HG02642 (cell line): ENCODE data around the gene ST3GAL4.
A peak's percentile ranks its signal among the peaks of the same experiment; 100 is the strongest.

Experiments
- ATAC-seq: cut with Tn5 transposase; IDR thresholded peaks from one replicate; pipeline ENCODE4 v1.9.1; 2021; ENCODE audit warnings: mild to moderate bottlenecking; ENCODE audit not compliant: unreplicated experiment, poor library complexity

ST3GAL4 gene

DNA sequence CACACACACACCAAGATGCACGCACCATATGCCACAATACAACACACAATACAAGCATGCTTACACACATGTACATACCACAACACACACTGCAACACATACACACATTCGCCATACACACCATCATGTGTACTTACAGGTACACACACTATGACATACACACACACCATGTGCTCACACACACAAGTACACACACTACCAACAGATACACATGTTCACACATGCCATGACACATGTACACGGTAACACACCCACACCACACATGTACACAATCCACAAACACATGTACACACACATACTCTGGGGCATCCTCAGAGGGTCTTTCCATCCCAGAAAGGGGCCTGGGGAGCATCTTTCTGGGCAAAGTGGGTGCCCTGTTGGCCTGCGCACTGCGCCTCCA is 82.2 kb downstream of the ST3GAL4 start:
- no peak for ATAC-seq

DNA sequence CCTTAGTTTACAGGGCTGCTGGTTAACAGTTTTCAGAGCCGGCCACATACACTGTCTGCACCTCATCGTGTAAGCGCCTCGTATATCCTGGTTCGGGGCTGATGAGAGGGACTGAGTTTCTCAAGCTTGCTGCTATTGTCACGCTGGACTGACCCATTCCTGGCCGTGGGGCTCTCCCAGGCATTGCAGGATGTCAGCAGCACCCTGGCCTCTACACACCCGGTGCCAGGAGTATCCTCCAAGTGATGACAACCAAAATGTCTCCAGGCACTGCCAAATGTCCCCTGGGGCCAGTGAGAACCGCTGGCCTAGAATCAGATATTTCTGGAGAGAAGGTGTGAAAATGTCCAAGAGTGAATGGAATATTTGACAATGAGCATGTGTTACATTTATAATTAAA is 82.8 kb downstream of the ST3GAL4 start:
- ATAC-seq = no peak

DNA sequence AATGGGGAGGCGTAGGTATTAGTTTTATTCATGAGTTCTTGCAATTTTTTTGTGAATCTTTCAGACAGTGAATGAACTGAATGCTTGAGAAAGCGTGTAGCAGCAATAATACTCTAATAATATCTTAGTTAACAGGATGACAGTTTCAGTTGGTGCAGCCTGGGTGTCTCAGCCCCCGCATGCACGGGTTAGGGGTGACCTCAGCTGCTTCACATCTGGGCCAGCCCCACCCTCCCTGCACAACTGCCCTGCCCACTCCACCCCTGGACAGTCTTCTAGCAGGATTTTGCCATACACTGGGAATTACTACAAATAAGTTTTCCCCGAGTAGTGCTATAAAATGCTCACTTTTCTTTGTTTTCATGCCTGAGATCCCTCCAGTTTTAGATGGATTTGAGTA is 83.2 kb downstream of the ST3GAL4 start:
- no peak for ATAC-seq

DNA sequence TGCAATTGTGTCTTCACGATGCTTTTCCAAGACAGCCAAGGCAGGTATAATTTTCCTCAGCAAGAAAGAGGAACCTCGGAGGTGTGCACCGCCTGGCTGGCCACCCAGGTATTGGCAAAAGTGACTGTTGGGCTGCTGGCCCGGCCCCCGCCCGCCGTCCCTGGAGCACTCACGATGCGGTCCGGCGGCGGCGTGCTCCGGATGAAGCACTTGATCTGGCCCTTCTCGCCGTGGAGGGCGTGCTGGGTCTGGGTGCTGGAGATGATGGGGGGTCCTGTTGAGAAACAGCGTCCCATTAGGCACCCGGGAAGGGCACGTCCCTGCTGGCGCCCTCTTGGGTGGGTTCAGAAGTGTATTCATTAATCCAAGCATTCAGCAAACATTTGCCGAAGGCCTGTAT is 84.8 kb downstream of the ST3GAL4 start:
- no peak for ATAC-seq

DNA sequence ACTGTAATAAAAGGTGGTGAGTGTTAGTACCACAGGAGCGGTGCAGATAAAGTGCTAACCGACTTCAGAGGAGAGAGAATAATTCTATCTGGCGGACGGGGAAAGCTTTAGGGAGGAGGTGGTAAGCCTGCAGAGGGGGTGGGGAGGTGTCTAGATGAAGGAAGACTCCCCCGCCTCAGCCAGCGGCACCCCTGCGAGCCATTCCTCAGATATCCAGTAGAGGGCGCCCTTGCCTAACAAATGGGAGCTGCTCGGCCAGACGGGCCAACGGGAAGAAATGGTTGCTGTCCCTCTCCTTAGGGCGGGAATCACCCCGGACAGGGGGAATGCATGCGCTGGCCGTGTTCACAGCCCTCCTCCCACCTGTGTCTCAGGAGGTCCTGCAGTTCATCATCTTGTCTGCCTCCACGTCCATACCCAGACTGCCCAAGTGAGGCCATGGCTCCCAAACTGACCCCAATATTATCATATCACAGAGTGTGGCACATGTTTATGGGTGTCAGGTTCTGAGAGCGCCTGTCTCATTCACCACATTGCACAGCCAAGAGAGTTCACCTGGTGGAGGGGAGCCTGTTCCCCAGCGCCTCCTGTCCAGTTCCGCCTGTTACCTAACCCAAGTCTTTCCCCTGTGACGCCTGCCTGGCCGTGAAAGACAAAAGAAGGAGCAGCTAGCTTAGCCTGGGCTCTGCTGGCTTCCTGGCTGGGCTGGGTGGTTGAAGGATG is 85.5 kb downstream of the ST3GAL4 start:
- peak; percentile 73 for ATAC-seq

DNA sequence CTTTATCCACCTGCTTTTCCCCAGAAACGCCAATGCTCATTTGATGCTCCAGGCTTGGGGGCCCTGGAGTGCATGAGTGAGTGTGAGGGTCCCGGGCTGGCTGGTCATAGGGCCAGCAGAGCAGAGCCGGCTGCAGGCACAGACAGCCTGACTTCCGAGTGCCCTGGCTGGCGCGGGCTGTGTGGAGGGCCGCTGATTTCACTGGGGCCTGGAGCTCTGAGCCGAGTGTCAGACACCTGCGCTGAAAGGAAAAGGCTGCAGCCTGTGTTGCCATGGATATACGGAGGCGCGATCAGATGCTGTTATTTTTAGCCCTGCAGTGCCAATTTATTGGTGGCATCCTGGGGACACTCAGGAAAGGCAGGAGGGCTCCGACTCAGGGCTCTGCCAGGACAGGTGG is 87.6 kb downstream of the ST3GAL4 start:
- no peak for ATAC-seq

DNA sequence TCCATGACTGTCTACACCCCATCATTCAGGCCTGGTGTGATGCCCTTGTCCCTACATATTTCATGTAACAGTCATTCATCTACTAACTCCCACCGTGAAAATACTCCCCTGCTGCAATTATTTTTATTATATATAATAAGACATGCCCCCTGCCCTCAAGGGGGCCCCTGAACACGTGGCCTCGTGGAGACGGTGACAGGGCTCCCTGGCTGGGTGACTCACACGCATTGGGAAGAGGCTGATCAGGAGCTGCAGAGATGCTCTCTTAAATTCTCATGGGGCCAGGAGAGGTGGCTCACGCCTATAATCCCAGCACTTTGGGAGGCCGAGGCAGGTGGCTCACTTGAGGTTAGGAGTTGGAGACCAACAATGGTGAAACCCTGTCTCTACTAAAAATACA is 88.6 kb downstream of the ST3GAL4 start:
- no peak for ATAC-seq

DNA sequence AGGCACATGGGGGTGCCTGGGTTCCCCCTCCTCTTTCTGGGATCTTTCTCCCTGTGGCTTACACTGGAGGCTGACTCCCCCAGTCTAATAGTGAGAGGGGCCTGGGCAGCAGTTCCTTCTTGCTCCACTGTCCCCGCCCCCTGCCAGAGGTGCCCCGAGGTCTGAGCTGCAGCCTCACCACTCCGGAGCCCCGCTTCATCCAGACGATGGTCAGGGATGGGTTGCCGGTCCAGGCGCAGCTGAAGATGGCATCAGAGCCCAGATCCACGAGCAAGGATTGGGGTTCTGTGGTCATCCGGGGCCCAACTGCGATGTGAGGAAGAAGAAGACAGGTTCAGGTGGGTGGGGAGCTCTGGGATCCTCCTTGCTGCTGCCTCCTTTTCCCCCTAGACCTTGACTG is 91.1 kb downstream of the ST3GAL4 start:
- no peak for ATAC-seq

DNA sequence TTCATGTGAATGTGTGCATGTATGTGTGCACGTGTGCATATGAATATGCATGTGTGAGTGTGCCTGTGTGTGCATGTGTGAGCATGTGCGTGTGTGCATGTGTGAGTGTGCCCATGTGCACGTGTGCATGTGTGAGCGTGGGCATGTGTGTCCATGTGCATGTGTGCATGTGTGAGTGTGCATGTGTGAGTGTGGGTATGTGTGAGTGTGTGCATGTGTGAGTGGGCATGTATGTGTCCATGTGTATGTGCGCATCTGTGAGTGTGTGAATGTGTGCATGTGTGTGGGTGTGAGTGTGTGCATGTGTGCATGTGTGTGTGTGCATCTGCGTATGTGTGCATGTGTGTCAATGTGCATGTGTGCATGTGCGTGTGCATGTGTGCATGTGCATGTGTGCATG is 94.7 kb downstream of the ST3GAL4 start:
- ATAC-seq = no peak

DNA sequence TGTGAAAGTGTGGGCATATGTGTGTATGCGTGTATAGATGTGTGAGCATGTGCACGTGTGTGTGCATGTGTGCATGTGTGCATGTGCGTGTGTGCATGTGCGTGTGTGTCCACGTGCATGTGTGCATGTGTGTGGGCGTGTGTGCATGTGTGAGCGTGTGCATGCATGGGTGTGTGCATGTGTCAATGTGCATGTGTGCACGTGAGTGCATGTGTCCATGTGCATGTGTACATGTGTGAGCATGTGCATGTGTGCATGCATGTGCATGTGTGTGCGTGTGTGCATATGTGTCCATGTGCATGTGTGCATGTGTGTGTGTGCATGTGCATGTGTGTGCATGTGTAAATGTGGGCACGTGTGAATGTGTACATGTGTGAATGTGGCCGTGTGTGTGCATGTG is 95.3 kb downstream of the ST3GAL4 start:
- no peak for ATAC-seq

DNA sequence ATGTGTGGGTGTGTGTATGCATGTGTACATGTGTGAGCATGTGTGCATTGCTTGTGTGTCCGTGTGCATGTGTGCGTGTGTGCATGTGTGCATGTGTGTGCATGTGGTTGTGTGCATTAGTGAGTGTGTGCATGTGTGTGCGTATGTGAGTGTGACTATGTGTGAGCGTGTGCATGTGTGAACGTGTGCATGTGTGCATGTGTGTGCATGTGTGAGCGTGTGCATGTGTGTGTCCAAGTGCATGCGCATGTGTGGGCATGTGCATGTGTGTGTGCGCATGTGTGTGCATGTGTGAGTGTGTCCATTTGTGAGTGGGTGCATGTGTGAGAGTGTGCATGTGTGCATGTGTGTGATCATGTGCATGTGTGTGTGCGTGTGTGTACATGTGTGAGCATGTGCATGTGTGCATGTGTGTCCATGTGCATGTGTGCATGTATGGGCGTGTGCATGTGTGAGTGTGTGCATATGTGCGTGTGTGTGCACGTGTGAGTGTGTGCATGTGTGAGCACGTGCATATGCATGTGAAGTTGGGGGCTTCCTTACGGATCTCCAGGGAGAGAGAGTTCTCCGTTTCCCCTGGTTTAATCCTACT is 95.8 kb downstream of the ST3GAL4 start:
- no peak for ATAC-seq

DNA sequence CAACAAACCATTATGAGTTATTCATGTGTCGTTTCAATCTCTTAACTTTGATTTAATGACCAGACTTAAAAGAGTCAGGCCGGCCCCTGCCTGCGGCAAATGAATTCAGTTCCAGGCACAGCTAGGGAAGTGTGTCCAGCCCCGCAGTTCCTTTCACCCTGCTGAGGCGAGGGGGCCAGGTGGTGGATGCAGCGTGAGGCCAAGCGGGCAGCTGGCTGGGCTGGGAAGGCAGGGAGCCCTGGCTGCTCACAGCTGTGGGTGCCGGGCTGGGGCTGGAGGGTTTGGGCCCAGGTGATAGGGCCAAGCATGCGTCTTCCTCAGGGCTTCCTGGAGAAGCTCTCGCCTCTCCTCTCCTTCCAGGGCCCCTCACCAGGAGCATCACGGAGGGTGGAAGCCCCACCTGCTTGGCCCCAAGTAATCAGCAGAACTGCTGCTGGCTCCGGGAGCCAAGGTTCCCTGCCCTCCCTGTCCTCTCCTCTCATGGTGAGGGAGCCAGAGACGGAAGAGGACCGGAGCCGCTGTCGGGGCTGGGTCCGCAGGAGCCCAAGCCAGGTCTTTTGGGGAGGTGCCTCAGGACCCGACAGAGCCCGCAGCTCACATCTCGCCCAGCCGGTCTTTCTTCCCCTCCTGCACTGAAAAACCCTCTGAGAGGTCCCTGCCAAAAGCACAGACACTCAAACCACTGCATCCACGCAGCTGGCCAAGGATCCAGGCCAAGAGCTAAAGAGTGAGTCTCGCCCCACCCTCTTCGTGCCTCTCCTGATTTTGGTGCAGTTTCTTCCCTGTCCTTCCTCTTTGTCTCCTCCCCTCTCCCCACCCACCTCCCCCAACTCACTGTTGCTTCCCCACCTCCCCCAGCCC is 97.0 kb downstream of the ST3GAL4 start:
- no peak for ATAC-seq

DNA sequence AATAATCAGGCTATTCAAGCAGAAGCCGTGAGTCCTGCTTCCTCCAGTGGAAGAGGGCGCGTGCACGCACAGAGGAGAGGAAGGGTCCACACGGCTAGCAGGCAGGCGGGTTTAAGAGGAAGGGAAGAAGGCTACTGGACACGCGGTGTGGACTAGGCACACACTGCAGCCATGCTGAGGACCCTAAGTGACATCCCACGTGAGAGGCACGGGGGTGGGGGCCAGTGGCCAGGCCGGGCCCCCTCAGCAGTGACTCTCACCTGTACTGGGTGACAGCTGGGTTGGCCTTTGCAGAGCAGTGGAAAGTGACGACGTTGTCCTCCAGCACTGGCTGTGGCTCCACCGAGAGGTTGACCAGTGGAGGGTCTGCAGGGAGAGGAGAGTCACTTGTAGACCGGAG is 100.6 kb downstream of the ST3GAL4 start:
- no peak for ATAC-seq

DNA sequence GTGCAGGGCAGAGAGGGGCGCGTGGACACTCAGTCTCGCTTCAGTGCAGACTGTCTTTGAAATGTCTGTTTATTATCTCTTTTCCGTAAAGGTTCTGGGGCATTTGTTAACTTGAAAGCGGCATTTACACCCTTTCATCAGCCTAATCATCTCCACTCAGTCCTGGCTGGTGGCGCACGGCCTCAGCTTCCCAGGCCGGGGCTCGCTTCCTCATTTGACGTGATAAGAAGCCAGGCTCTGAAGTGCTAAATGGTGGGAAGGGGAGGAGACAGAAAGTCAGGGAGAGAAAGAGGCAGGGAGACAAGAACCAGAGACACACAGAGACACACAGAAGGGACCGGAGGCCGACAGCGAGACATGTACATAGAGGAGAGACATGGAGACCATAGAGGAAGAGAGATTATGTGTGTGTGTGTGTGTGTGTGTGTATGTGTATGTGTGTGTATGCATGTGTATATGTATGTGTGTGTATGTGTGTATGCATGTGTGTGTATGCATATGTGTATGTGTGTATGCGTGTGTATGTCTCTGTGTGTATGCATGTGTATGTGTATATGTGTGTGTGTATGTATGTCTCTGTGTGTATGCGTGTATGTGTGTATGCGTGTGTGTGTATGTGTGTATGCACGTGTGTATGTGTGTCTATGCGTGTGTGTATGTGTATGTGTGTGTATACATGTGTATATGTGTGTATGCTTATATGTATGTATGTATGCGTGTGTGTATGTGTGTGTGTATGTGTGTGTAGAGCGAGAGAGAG is 101.5 kb downstream of the ST3GAL4 start:
- ATAC-seq = no peak

DNA sequence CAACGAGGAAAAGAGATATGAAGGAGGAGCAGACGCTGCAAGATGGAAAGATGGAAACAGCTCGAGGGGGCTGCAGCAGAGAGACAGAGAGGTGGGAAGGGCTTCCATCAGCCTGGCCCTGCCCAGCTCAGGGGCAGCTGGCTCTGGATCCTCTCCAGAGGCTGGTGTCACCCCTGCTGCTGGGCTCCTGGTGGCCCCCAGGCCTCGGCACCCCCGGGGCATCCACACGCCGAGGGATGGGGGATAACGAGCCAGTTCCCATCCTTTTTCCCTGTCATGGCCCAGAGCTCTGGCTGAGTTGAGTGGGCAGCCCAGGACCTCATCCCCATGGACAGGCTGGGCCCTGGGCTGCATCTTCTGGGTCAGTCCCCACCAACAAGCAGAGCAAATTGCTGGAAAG is 102.3 kb downstream of the ST3GAL4 start:
- no peak for ATAC-seq

DNA sequence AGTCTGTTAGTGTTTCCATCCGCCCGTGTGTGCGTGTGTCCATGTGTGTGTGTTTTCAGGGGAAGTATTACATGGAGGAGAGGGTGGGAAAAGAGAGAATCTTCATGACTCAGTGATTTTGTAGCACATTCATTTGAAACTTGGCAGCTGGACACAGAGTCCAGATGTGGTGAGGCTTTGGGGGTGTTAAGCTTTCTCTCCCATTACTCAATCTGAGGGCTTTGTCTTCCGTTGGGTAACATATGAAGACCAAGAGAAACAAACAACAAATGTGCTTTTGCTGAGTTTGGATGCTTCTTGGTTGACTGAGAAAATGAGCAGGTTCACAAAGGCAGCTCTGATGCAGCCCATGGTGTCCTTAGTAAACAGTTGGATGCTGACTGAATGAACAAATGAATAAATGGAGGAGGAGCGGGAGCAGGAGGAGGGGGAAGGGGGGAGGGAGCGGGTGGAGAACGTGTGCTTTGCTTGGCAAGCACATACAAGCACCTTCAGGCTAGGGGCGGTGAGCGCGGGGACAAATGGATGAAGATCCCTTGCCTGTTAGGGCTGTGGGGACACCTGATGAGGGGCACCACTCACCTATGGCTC is 104.3 kb downstream of the ST3GAL4 start:
- no peak for ATAC-seq

DNA sequence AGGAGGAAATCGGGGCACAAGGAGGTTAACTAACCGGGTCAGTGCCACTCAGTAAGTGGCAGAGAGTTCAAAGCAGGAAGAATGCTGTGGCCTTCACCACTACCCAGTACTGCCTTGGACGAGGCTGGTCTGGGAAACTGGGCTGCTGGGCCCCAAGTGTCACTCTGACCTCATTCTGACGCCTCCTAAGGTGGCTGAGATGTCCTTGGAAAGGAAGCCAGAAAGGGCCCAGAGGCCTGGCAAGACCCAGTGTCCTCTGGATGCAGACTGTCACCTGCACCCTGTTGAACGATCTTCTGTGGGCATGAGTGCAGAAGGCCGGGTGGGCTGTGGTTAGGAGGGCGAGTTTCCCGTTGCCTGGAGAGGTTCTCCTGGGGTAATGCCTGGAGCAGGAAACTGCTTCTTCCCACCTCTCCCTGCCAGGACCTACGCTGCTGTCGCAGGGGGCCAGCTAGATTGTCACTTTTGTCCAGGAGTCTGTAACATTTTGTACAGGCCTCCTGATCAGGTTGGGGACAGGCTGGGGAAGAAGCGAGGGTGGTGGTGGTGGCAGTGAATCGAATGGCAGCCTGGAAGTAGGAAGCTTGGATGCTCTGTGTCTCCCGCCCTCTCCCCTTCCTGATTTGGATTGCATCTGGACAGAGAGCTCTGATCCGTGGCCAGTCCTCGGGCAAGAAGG is 105.1 kb downstream of the ST3GAL4 start:
- no peak for ATAC-seq

DNA sequence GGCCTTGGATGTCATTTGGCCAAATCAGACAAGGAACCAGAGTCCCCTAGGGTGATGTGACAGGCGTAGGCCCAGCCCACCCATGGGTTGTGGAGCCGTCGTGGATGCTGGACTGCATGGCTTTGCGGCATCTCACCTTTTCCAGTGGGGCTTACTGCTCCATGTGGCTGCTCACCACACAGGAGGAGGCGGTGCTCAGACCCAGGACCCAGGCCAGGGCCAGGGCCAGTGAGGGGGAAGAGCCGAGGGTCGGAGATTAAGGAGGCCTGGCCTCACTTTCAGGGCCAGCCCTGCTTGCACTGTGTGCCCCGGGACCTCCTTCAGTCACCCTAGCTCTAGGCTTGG is 105.6 kb downstream of the ST3GAL4 start:
- no peak for ATAC-seq

DNA sequence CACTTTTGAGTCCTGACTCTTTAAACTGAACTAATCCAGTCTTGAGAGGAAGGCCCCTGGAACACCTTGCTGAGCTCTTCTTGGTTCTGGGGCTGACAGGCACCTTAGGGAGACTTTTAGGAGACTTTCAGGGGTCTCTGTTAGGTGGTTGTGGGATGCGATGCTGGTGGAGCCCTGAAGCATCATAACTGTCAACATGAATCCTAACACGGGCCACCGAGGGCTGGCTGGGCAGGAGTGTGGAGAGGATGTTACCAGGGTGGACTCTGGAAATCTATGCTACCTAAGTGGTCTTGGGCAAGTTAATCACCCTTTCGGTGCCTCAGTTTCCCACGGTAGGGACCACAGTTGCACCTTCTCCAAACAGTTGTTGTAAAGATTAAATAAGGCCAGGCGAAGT is 106.5 kb downstream of the ST3GAL4 start:
- ATAC-seq = no peak

DNA sequence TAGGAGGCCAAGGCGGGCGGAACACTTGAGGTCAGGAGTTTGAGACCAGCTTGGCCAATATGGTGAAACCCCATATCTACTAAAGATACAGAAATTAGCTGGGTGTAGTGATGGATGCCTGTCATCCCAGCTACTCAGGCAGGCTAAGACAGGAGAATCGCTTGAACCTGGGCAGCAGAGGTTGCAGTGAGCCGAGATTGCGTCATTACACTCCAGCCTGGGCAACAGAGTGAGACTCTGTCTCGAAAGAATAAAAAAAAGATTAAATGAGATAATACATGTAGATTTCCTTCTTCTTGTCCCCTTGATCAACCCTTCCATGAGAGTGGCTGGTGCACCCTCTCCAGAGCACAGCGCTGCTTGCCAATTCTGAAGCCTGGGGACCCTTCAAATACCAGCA is 106.9 kb downstream of the ST3GAL4 start:
- no peak for ATAC-seq
